GM13977 (cell line): ENCODE results near the gene ANO1.

ENCODE experiments used
- DNase-seq: peaks from one replicate; pipeline ENCODE4 v3.0.0; 2012; ENCODE audit warnings: low spot score
- in situ Hi-C: fragments of 300-500 bp; cut with MboI; formaldehyde crosslinking; loops from one replicate; pipeline ENCODE4 v1.12.0; 2022; ENCODE audit warnings: low sequenced_read_pairs, low pct_unique_long_range_greater_than_20kb, mixed read lengths, inconsistent platforms; ENCODE audit not compliant: unreplicated experiment
- TF ChIP-seq, protein P1 (sequence below): IDR thresholded peaks from 2 replicates; pipeline ENCODE4 v1.5.1; 2012; ENCODE audit warnings: mild to moderate bottlenecking, control low read depth; ENCODE audit not compliant: insufficient read depth; ENCODE audit errors: extremely low read depth, missing control alignments

ANO1 gene

DNA sequence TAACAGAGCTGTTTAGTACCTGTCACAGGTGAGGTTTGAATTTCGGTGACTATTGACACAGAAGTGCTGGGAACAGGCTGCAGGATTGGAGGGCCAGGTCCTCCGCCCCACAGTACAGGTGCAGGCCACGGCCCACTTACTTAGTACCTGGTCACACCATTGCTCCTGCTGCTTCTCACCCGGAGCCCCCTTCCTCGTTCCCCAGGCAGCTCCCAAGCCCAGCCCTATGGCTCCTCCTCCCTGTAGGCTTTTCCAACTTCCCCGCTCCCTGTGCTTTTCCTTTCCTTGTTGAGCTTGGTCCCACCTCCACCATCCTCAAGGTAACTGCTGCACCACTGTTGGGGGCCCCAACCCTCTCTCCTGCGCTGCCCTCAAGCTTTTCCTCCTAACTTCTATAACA is 27.9 kb upstream of the ANO1 start:
- in situ Hi-C loops: no loop called here
- TF ChIP-seq, protein P1, sequence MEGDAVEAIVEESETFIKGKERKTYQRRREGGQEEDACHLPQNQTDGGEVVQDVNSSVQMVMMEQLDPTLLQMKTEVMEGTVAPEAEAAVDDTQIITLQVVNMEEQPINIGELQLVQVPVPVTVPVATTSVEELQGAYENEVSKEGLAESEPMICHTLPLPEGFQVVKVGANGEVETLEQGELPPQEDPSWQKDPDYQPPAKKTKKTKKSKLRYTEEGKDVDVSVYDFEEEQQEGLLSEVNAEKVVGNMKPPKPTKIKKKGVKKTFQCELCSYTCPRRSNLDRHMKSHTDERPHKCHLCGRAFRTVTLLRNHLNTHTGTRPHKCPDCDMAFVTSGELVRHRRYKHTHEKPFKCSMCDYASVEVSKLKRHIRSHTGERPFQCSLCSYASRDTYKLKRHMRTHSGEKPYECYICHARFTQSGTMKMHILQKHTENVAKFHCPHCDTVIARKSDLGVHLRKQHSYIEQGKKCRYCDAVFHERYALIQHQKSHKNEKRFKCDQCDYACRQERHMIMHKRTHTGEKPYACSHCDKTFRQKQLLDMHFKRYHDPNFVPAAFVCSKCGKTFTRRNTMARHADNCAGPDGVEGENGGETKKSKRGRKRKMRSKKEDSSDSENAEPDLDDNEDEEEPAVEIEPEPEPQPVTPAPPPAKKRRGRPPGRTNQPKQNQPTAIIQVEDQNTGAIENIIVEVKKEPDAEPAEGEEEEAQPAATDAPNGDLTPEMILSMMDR: no peak
- DNase-seq: no peak

DNA sequence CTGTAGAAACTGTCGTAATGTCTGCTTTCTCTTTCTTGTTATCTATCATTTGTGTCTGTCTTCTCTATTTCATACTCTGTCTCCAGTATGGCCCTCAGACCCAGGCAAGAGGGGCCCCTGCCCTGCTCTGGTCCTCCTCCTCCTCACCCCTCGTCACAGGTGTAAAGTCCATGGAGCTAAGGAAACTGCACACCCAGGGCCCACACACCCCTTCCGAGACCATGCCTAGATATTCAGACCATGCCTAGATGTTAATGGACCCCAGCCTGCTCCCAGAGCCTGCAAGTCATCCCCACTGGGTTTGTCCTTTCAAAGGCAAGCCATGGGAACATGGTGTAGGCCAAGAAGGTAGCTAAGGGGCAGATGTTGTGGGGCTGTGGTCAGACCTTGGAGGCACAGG is 24.1 kb upstream of the ANO1 start:
- no peak for DNase-seq
- TF ChIP-seq, protein P1: no peak
- in situ Hi-C loops: no loop called here

DNA sequence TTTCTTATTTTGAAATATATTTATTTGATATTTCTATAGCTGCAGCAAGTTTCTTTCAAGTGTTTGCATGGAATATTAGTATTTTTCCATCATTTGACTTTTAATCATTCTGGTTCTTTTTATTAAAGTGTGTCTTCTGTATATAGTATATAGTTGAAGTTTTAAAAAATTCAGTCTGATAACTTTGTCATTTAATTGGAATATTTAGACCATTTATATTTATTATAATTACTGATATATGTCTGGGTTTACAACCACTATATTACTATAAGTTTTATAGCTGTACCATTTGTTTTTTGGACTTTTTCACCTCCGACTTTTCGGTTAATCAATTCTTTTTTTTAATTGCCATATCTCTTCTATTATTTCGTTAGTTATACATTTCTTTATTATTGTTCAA is 22.7 kb upstream of the ANO1 start:
- no peak for DNase-seq
- in situ Hi-C loops: no loop called here
- TF ChIP-seq, protein P1: no peak

DNA sequence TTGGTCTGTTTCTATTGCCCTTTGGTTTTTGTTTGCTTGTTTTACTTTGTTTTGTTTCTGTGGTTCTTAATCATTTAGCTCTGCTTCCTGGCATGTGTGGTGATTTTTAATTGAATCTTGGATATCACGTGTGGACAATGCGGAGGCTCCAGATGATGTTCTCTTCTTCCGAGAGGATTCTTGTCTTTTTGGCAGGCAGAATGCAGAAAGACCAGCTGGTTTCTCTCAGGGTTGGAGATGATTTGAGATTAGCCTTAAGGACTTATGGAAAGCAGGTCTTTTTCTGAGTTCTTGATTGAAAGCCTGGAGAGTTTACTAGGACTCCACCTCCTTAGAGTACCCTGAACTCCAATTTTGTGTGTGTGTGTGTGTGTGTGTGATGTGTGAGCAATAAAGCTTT is 21.0 kb upstream of the ANO1 start:
- DNase-seq: no peak
- TF ChIP-seq, protein P1: no peak
- in situ Hi-C loops: no loop called here

DNA sequence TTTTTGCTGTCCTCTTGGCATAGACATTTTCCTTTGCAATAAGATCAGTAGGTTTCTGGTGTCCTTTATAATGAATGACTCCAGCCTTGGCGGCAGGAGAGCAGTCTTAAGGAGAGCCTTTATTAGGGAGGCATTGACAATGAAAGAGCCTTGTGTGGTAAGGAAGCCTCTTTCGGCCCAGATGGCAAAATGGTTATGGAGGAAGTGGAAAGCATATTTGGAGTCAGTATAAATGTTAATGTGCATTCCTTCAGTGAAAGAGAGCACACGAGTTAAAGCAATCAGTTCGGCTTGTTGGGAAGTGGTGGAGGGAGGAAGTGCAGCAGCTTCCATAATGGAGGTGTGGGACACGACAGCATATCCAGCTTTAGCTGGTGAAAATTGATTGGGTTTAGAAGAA is 18.1 kb upstream of the ANO1 start:
- in situ Hi-C loops: no loop called here
- TF ChIP-seq, protein P1: no peak
- DNase-seq: no peak

DNA sequence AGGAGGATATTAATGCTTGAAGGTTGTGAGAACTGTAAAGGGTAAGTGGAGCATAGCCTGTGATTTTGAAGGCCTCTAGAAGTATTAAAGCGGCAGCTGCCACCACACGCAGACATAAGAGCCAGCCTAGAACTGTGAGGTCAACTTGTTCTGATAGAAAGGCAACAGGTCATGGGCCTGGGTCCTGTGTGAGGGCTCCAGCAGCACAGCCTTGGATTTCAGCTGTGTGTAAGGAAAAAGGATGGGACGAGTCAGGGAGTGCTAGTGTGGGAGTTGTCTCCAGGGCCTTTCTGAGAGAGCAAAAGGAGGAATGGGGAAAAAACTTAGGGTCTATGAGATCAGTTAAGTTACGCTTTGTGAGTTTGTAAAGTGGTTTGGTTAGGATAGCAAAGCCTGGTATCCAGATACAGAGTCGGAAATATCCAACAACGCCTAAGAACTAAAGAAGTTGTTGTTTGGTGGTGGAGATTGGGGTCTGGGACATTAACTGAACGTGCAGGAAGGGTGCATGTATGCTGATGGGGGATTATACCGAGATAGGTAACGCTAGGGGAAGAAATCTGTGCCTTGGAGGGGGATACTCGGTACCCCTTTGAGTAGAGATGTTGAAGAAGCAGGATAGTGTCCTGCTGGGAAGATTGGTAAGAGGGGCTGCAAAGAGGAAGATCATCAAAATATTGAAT is 17.4 kb upstream of the ANO1 start:
- TF ChIP-seq, protein P1: no peak
- DNase-seq: no peak
- in situ Hi-C loops: no loop called here
